Renal cortex interstitium (tissue), 11 donors: ENCODE data around the gene DIABLO. TPM values are rescaled to one million over a fixed set of nuclear protein-coding genes. Genes with fewer than 3 reads are reported as not detected.

Experiments
- DNase-seq, 11 donors: peaks; one replicate each; pipeline ENCODE4 v3.0.0-alpha.2; 2013; ENCODE audit warnings: low read depth in 9 of 11, low spot score in 4 of 11; ENCODE audit errors: extremely low read depth in 1 of 11
- polyA plus RNA-seq, 3 donors: library from polyadenylated mRNA; unstranded; fragments of 120-200 nt; gene quantifications; one replicate each; pipeline ENCODE4 v1.2.1, GENCODE V29; 2013; ENCODE audit not compliant: insufficient read length in 3 of 3

DIABLO gene
- polyA plus RNA-seq, 3 donors: 67.7 to 84.9 (median 77.2) TPM

DNA sequence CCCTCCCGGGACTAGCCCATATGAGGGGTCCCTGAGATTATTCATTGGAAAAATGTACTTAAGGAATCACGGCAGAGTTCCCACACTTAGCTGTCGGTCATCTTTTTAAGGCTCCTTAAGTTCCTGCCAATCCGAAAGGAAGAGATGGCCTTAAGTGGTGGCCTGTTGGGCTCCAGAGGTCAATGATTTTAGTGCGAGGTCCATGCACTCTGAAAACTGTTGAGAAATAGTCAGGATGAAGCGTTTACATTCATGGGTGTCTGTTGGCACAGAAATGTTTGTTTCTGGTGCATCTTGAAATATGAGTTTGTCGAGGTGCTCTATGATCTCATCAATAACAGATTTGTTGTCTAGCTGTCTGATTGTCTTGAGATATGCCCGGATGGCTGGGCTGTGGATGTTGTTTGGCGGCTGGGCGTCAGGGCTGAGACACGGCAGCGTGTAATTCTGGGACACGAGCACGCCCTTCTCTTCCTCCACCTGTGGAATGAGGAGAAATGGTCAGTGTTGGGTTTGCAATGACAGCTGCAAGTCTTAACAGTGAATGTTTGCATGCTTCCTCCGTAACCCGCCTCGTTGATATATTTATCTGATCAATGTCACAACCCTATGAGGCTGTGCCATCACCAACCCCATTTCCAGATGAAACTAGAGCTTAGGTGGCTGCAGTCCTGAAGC lies 53.5 kb downstream of the DIABLO start:
- DNase-seq: no peak

DNA sequence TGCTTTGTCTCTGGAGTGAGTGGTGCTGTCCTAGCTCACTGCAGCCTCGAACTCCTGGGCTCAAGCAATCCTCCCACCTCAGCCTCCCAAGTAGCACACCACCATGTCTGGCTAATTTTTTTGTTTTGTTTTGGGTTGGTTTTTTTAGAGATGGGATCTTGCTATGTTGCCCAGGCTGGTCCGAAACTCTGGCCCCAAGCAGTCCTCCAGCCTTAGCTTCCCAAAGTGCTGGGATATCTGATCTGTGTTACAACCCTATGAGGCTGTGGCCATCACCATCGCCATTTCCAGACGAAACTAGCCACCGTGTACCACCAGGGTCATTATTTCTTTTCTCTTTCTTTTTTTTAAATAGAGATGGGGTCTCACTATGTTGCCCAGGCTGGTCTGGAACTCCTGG lies 54.5 kb downstream of the DIABLO start:
- no peak for DNase-seq

DNA sequence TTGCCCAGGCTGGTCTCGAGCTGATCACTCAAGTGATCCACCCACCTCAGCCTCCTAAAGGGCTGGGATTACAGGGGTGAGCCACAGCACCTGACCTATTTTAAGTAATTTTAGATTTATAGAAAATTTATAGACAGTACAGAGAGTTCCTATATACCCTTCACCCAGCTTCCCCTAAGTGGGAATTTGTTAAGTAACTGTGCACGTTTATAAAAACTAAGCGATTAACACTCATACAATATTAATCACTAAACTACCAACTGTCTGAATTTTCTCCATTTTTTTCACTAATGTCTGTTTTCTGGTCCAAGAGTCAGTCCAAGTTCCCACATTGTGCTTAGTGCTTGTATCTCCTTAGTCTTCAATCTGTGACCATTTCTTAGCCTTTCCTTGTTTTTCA lies 57.4 kb downstream of the DIABLO start:
- DNase-seq: no peak

DNA sequence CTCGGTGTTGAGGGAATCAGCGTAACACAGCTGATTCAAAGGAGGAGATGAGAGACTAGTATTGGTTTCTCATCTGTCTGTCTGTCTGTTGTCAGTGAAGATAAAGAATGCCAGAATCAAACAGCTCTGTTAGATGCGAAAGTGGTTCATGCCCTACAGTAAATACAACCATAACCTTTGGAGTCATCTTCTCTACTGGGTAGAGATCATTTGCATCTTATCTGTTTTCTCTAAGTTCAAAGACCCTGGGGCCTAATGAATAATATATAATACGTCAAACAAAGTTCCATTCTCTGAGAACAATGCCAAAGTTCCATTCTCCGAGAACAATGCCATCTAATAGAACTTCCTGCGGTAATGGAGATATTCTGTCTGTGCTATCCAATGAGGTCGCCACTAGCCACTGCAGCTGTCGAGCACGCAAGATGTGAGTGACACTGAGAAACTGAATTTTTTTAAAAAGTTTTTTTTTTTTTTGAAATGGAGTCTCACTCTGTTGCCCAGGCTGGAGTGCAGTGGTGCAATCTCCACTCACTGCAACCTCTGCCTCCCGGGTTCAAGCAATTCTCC lies 58.4 kb downstream of the DIABLO start:
- DNase-seq: no peak

DNA sequence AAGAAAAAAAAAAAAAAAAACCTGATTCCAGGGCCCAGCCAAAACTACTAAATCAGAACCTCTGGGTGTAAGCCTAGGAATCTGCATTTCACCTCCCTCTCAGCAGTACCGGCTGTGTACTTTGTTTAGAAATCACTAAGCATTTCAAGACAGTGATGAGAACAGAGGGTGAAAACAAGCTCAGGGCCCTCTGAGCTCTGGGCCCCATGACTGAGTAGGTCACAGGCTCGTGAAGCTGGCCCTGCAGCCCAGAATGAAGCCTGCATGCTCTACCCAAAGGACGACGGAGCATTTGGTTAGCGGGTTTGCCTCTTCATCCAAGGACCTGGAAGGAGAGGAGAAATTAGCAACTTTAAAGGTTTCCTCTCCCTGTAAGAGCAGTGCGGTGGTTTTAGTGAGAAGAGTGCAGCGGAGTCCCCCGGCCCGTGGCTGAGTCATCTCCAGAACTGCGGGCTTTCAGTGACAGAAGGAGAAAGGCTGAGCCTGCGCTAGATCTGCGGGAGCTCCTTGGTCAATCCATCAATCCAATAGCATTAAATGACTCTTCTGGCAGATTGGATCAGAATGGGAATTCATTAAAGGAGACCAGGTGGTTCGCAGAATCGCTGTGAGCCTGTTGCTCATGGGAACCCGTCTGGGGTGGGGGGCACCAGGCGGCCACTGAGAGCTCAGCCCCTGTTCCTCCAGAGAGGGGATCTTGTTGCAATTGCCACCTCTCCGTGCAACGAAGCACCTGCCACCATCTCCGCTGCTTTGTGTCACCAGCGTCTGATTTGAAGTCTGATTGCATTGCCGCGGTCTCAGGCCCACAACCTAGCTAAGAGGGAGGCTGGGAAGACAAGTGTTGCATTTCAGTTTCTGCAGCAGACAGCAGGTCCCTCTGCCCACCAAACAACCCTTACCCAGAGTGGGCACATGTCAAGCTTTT lies 59.2 kb downstream of the DIABLO start:
- DNase-seq: no peak

DNA sequence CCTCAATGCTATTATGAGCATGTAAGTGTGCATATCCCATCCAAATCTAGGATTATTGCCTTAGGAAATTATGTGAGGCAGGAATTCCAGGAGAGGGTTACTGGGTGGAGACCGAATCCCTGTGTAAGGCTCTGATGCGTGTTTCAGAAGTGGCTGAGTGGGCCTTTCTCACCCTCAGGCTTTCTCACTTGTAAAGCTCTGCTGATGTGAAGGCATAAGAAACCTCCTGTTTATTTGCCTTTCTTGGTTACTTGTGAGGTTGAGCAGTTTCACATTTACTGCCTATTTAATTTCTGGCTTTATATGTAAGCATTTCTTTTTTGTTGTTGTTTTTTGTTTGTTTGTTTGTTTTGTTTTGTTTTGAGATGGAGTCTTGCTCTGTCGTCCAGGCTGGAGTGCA lies 62.9 kb downstream of the DIABLO start:
- no peak for DNase-seq

DNA sequence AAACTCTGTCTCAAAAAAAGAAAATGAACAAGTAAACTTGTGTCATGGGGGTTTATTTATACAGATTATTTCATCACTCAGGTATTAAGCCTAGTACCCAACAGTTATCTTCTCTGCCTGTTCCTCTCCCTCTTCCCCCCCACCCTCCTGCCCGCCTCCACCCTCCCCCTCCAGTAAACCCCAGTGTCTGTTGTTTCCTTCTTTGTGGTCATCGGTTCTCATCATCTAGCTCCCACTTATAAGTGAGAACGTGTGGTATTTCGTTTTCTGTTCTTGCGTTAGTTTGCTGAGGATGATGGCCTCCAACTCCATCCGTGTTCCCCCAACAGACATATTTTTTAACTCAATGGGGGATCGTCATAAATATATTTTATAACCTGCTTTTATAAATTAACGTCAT lies 64.2 kb downstream of the DIABLO start:
- no peak for DNase-seq

DNA sequence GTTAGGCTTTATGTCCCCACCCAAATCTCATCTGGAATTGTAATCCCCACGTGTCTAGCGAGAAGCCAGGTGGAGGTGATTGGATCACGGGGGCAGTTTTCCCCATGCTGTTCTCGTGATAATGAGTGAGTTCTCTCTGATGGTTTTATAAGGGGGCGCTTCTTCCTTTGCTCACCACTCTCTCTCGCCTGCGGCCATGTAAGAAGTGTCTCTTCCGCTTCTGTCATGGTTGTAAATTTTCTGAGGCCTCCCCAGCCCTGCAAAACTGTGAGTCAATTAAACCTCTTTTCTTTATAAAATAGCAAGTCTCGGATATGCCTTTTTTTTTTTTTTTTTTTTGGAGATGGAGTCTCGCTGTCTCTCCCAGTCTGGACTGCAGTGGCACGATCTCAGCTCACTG lies 65.1 kb downstream of the DIABLO start:
- no peak for DNase-seq

DNA sequence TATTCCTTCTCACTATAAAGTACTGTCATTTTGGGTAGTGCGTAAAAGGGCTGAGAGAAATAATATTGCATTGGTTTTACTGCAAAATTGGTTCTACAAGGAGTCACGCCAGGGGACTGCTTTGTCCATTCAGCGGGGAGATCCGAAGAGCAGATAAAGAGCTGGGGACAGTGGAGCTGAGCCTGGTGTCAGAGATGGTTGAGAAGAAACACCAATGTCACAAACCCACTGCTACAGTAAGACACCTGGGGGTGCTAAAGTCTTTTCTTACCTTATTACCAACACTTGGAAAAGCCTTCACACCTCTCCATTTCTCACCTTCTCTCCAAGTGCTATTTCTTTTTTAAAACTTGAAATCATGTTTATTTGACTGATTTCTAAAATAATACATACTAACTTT lies 66.0 kb downstream of the DIABLO start:
- no peak for DNase-seq

DNA sequence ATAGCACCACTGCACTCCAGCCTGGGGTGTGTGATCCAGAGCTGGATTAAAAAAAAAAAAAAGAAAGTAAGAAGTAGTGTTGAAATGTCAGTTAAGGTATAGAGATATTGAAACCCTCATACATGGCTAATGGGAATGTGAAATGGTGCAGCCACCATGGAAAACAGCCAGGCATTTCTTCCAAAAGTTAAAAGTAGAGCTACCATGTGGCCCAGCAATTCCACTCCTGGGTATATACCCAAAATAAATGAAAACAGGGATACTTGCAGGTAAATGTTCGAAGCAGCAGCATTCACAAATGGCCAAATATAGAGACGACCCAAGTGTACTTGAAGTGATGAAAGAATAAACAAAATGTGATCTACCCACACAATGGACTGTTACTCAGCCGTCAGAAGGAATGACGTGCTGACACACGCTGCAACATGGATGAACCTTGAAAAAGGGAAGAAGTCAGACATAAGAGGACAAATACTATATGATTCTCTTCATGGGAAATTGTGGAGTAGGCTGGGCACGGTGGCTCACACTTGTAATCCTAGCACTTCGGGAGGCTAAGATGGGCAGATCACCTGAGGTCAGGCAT lies 67.1 kb downstream of the DIABLO start:
- DNase-seq: no peak

Other genes with a start within 250 kb of the DIABLO start
- 10 to 100 TPM; 37.5 to 41.7 (median 41.3) TPM for gene BCL7A, start 204.2 kb downstream of the DIABLO start, polyA plus RNA-seq
- 10 to 100 TPM; 30.5 to 40.5 (median 35.0) TPM for gene MLXIP, start 147.3 kb downstream of the DIABLO start, polyA plus RNA-seq
- gene IL31, start 51.8 kb downstream of the DIABLO start, polyA plus RNA-seq: under 1 TPM in 1 of 3 donors, not detected in 2; 0.33 TPM
- gene LRRC43, start 42.9 kb downstream of the DIABLO start, polyA plus RNA-seq: 1 to 10 TPM; 3.6 to 7.7 (median 5.4) TPM
- 1 to 10 TPM; 4.1 to 5.2 (median 4.1) TPM for gene B3GNT4, start 22.3 kb downstream of the DIABLO start, polyA plus RNA-seq
- 10 to 100 TPM; 16.6 to 19.1 (median 18.2) TPM for gene VPS33A, start 40.4 kb upstream of the DIABLO start, polyA plus RNA-seq
- gene CLIP1, start 196.6 kb upstream of the DIABLO start, polyA plus RNA-seq: 10 to 100 TPM; 37.4 to 42.7 (median 40.0) TPM